NOMO-1 (cell line): ENCODE data around the gene CMPK1.

Experiments
- DNase-seq, 2 experiments: peaks; one replicate each; lab custom pipeline; 2025; ENCODE audit not compliant: unreplicated experiment in 2 of 2; lab: John Stamatoyannopoulos, UW

Gene CMPK1

DNA sequence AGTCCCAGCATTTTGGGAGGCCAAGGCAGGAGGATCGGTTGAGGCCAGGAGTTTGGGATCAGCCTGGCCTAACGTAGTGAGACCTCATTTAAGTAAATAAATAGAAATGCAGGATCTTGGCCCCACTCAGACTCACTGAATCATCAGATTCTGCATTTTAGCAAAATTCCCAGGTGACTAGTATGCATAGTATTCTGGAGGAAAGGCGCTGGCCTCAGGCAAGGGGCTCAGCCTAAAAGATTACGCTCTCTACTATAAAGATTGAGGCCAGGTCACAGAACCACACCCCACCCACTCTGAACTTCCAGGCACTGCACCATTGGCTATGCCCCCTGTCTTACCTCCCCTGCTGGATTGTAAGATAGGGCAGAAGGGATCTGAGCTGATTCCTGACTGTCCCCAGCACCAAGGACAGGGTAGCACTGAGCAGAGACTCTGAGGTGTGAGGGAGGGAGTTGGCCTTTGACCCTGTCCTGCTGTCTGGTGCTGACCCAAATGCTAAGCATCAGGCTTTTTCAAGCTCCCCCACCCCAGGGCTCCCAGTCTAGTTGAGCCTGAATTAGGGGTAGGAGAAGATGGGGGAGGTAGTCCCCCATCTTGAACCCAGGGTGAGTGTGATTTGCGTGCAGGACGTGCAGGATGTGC is 85.2 kb downstream of the CMPK1 start:
- DNase-seq = no peak

DNA sequence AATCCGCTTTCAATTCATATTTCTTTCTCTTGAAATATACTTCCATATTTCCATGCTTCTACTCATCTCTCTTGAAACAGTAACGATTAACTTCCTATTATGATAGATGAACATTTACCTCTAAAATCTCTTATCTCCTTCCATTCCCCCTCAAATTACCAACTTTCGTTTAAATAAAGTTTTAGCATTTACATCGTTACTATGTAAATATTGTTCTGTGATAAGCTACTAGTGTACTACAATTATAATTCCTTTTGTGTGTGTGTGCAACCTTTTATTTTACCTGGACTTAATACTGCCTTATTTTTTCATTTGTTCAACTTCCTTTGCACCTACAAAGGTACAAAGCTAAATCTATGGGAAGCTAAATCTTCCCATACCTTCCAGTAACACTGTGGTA is 87.0 kb downstream of the CMPK1 start:
- no peak for DNase-seq

DNA sequence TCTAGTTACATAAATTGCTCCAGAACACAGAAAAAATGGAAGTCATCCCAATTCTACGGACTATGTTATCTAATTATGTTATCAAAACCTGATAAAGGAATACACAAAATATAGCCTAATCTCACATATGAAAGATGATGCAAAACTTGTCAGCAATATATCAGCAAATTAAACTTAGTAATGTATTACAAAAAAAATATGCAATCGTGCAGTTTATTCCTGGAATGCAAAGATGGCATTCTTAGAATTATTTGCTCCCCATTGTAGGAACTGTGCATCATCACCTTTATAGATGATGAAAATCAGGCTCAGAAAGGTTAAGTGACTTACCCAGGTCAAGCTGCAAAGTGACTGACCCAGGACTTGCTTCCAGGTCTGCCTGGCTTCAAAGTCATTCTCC is 90.3 kb downstream of the CMPK1 start:
- DNase-seq = no peak

DNA sequence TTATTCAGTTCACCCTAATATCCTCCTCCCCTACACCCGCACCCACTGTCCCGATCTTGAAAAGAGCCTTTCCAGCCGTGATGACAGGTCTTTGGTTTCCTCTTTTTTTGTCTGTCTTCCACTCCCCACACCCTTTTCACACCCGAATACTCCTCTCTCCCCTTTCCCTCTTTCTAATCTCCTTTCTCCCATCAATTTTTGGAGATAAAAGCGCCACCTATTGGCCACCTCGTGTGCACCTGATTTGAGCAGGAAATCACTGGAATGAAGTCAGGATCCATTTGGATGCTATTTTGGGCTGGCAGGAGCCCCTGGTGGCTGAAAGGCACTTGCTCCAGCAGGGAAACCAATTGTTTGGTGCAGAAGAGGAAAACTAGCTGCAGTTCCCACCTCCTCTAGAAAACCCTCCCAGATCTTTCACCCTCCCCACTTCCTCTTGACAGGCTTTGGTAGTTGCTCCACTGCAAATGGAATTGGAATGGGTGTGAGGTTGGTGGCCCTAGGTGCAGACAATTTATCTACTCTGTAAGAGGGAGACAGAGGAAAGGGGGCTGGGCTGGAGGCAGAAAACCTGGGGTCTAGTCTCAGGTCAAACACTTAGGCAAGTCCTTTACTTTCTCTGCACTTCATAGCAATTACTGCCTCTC is 90.9 kb downstream of the CMPK1 start:
- DNase-seq = no peak
